ENCODE results near the gene WDR81.
"Not testable (repeated sequence)": the region's sequence is repeated elsewhere in the genome, so short reads cannot be mapped to it uniquely, and the experiment has no call there.

WDR81 gene

DNA sequence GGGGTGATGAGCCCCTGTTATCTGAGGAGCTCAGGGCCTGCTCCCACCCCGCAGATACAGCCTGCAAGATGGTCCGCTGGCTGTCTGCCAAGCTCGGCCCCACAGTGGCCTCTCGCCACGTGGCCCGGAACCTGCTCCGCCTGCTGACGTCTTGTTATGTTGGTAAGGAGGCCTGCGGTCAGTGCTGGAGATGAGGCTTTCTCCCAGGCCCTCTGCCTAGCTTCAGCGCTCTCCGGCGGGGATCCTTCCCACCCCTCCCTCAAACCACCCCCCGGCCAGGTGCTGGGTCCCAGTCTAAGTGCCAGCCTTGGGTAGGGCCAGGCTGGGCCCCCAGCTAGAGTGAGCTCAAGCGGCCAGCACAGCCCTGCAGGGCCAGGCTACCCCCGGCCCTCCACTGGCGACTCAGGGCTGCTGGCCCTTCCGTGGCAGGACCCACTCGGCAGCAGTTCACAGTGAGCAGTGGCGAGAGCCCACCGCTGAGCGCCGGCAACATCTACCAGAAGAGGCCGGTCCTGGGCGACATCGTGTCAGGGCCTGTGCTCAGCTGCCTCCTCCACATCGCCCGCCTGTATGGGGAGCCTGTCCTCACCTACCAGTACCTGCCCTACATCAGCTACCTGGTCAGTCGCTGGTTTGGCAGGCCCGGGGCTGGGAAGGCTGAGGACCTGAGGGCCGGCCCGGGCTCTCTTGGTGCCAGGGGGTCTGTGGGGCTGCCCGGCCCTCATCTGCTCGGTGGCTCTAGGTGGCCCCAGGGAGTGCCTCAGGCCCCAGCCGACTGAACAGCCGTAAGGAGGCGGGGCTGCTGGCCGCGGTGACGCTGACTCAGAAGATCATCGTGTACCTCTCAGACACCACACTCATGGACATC lies 6.1 kb downstream of the WDR81 start:
- no peak for DNase-seq (ENCODE audit: low read depth)

- no peak for DNase-seq (ENCODE audit: low read depth)
These were observed 6.6 kb downstream of the WDR81 start for GRCh38 chr17:1731194-1731506.

GRCh38 chr17:1732241-1732832 lies 7.8 kb downstream of the WDR81 start:
- no peak for DNase-seq (ENCODE audit: low read depth)

GRCh38 chr17:1732833-1733321 lies 8.4 kb downstream of the WDR81 start:
- DNase-seq (ENCODE audit: low read depth): no peak

- no peak for DNase-seq (ENCODE audit: low read depth)
These were observed 9.3 kb downstream of the WDR81 start for GRCh38 chr17:1733759-1734158.

- no peak for DNase-seq (ENCODE audit: low read depth)
These were observed 10.9 kb downstream of the WDR81 start for GRCh38 chr17:1735418-1735817.

DNA sequence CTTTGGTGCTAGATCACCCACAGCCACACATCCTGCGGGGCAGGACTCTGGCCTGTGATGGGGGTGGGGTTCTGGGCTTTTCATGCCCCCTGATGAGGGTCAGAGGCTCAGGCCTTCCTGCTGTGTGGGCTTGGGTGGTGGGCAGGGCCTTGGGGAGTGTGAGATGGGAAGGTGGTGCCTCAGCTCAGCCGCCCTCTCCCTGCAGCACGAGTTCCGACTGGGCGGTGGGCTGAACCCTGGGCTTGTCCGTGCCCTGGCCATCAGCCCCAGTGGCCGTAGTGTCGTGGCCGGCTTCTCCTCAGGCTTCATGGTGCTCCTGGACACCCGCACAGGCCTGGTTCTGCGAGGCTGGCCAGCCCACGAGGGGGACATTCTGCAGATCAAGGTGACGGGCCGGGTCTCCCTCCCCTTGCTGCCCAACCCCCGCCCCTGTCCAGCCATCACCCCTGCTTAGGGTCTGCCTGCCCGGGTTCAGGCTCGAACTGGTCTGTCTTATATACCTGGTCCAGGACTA lies 11.4 kb downstream of the WDR81 start:
- no peak for DNase-seq (ENCODE audit: low read depth)

- no peak for DNase-seq (ENCODE audit: low read depth)
These were observed 12.1 kb downstream of the WDR81 start for GRCh38 chr17:1736348-1737281.

- DNase-seq (ENCODE audit: low read depth): no peak
These were observed 13.2 kb downstream of the WDR81 start for GRCh38 chr17:1737531-1738291.

DNA sequence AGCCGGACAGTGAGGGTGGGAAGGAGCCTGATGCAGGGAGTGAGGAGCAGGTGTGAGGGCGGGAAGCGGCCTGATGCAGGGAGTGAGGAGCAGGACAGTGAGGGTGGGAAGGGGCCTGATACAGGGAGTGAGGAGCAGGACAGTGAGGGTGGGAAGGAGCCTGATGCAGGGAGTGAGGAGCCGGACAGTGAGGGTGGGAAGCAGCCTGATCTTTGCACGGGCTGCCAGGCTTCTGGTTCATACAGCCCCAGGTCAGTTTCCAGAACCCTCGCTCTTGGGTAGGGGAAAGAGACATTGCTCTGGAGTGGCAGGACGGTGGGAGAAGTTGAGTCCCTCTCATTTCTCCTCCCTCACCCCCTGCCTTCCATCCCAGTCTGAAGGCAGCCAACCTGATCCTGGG lies 17.4 kb downstream of the WDR81 start:
- not testable (repeated sequence) for DNase-seq (ENCODE audit: low read depth)

- no peak for DNase-seq (ENCODE audit: low read depth)
These were observed 18.0 kb downstream of the WDR81 start, which contains the start of gene SERPINF2 for GRCh38 chr17:1742371-1743087. TSS of gene SERPINF2 (plus strand) at chr17:1742871. CDS start at chr17:1744996, 2,125 bp downstream.

- DNase-seq (ENCODE audit: low read depth): no peak
These were observed 18.6 kb downstream of the WDR81 start for GRCh38 chr17:1743088-1743439.

GRCh38 chr17:1744551-1745512 lies 20.3 kb downstream of the WDR81 start:
- no peak for DNase-seq (ENCODE audit: low read depth)

GRCh38 chr17:1745513-1746020 lies 21.1 kb downstream of the WDR81 start:
- no peak for DNase-seq (ENCODE audit: low read depth)

DNA sequence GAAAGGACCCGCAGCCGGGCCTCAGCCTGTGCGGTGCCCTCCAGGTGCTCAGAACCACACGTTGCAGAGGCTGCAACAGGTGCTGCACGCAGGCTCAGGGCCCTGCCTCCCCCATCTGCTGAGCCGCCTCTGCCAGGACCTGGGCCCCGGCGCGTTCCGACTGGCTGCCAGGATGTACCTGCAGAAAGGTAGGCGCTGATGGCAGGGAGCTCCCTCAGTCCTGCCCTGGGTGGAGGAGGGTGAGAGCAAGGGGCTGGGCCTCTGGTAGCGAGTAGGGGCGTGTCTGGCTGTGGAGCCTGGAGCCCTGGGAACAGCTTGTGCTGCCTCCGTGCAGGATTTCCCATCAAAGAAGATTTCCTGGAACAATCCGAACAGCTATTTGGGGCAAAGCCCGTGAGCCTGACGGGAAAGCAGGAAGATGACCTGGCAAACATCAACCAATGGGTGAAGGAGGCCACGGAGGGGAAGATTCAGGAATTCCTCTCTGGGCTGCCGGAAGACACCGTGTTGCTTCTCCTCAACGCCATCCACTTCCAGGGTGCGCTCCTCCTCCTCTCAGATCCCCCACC lies 22.6 kb downstream of the WDR81 start:
- no peak for DNase-seq (ENCODE audit: low read depth)

GRCh38 chr17:1750628-1751027 lies 26.1 kb downstream of the WDR81 start:
- no peak for DNase-seq (ENCODE audit: low read depth)

DNA sequence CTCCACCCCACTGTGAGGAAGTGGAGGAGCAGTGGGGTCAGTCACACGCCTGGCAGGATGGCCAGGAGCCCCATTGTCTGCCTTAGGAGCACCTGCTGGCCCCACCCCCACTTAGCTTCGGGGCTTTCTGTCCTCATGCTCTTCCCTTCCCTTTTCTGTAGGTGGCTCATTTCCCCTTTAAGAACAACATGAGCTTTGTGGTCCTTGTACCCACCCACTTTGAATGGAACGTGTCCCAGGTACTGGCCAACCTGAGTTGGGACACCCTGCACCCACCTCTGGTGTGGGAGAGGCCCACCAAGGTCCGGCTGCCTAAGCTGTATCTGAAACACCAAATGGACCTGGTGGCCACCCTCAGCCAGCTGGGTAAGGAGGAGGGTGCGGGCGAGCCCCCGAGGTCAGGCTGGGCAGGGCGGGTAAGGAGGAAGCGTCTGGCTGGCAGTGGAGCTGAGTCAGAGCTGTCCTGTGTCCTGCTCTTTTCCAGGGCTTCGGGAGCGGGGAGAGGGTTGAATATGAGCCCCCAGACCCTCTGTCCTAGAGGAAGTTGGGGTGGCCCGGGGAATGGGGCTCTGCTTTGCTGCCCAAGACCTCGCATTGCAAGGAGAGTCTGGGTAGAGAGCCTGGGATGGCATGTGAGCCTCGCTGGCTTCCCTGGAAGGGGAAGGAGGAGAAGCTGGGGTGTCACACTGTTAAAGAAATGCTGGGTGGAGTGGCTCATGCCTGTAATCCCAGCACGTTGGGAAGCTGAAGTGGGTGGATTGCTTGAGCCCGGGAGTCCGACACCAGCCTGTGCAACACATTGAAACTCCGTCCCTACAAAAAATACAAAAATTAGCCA lies 28.1 kb downstream of the WDR81 start:
- no peak for DNase-seq (ENCODE audit: low read depth)

GRCh38 chr17:1753767-1754429 lies 29.4 kb downstream of the WDR81 start:
- DNase-seq (ENCODE audit: low read depth): no peak

Measured in stimulated activated CD8-positive, alpha-beta memory T cell treated with anti-CD3 and anti-CD28 coated beads, Interleukin-12 subunit alpha, Interleukin-12 subunit beta, amount 100 ng/mL, for 4 hours (primary cell).